Retinal pigment epithelial cell (primary cell): ENCODE results near the gene ARAP1.
A peak's percentile ranks its signal among the peaks of the same experiment; 100 is the strongest.

Source experiments
- DNase-seq: peaks from one replicate; pipeline ENCODE4 v3.0.0-alpha.2; 2010; ENCODE audit warnings: low read depth
- H3K4me3 ChIP-seq: 2 replicates; pipeline ENCODE4 v1.5.1; 2011; ENCODE audit warnings: mild to moderate bottlenecking, low read length, control low read depth, moderate library complexity
- TF ChIP-seq, protein P1 (sequence below): conservative IDR thresholded peaks from 2 replicates; pipeline ENCODE4 v1.5.1; 2011; ENCODE audit warnings: low read depth, low read length, control low read depth, inconsistent platforms

Gene ARAP1

DNA sequence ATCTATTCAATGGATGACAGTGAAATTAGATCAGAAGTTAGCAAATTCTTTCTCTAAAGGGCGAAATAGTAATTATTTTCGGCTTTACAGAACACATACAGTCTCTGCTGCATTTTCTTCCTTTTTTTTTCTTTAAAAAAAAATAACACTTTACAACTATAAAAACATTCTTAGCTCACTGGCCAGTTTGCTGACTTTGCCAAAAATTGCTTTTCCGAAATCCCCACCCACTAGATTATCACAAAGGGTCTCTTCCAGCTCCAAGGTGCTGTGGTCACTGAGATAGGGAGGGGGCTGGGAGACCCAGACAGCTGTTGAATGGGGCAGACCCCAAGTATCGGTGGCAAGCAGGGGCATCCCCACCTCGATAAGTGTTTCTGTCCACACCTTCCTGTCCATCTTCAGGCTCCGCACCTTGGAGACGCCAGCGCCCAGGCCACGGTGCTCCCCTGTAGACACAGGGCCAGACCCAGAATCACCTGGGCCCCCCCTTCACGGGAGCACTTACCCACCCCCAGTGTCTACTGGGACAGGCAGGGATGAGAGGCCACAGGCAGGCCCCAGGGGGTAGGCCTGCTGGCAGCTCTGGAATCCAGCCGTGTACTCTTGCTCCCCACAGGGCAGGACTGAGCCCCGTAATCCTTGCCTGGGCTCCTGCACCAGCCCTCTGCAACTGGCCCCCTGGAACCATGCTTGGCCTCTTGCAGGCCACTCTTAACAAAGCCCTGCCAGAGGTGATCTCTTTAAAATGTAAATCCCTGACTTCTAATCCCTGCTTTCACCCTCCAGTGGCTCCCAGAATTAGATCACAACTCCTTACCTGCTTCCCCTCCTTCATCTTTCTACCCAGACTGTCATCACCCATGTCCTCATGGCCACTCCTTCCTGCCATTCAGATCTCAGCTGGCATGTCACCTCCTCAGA is 46.5 kb downstream of the ARAP1 start:
- no peak for DNase-seq
- TF ChIP-seq, protein P1, sequence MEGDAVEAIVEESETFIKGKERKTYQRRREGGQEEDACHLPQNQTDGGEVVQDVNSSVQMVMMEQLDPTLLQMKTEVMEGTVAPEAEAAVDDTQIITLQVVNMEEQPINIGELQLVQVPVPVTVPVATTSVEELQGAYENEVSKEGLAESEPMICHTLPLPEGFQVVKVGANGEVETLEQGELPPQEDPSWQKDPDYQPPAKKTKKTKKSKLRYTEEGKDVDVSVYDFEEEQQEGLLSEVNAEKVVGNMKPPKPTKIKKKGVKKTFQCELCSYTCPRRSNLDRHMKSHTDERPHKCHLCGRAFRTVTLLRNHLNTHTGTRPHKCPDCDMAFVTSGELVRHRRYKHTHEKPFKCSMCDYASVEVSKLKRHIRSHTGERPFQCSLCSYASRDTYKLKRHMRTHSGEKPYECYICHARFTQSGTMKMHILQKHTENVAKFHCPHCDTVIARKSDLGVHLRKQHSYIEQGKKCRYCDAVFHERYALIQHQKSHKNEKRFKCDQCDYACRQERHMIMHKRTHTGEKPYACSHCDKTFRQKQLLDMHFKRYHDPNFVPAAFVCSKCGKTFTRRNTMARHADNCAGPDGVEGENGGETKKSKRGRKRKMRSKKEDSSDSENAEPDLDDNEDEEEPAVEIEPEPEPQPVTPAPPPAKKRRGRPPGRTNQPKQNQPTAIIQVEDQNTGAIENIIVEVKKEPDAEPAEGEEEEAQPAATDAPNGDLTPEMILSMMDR, result no peak
- H3K4me3 ChIP-seq, result no peak overlapping the region

DNA sequence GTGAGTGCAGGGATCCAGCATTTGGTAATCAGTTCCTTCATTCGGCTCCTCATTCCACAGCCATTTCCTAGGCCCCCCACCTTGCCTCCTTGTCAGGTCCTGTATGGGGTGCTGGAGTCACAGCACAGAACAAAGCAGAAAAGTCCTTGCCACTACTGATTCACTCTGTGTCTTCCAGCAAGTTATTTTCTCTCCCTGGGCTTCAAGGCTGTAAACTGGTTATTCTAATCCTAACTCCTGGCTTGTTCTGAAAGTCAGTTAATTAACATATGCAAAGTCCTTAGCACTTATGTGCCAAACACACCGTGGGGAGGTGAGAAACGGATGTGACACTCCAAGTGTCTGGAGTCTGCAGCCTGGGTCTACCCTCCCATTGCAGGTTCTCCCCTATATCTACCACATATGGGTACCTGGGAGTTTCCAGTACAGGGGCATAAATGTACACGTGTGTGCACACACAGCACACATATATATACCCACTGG is 47.4 kb downstream of the ARAP1 start:
- DNase-seq, result no peak
- TF ChIP-seq, protein P1, result no peak
- H3K4me3 ChIP-seq, result no peak overlapping the region

DNA sequence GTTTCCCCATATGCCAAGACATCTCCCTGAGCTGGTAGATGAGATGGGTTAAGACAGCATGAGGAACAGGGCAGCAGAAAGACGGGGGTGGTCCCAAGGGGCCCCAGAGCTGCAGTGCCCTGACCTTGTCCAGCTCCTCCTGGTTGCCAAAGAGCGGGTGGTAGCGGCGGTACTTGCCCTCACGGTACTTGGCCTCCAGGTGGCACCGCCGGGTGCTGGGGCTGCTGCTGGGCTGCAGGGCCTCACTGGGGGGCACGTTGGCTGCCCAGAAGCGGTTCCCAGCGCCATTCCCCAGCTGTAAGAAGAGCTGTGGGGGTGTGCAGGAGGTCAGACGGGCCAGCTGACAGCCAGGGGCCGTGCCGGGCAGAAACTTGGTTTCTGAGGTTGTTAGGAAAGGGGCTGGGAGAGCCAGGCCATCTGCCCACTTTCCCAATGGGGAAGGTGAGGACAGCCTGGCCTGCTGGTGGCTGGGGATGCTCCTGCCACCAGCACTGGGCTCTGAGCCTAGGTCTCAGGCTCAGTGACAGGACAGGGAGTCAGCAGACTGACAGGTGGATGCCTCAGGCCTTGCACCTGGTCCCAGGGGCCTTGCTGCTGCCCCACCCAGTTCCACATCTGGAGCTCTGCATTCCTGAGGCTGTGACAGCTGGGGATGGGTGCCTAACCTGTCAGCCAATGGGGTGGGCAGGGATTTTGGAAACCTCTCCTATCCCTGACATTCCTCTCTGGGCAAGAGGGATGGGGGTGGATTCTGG is 48.0 kb downstream of the ARAP1 start:
- TF ChIP-seq, protein P1, result peak; percentile 11
- H3K4me3 ChIP-seq, result no peak overlapping the region
- DNase-seq, result no peak

DNA sequence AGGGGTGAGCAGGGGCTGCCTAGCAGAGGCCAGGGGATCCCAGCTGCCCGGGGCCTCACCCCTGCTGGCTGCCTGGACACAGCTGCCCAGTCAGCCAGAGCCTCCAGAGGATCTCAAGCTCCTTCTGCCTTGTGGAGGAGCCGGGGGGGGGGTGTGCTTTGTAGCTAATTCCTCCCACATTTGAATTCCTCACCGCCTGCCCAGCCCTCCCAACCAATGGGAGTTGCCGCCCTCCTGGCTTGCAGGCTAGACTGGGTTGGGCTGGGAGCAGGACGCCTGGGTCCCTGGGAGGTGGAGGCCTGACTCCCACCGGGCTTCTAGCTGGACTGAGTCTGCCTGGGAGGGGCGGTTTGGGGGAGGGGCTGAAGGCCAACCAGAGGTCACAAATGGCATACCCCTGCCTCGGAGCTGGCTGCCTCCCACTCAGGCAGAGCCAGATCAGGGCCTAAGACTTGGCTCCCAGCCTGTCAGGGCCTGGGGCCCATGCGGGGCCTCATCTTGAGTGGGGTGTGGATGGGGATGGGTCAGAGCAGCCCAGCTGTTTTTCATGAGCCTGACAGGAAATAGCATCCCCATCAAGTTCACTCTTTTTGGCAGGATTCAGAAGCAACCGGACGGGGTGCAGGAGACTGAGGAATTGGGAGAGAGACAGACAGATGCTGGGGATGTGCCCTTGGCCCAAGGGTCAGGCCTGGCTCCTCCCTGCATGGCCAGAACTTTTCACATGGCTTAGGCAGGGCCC is 48.8 kb downstream of the ARAP1 start:
- H3K4me3 ChIP-seq, result no peak overlapping the region
- TF ChIP-seq, protein P1, result no peak
- DNase-seq, result no peak

DNA sequence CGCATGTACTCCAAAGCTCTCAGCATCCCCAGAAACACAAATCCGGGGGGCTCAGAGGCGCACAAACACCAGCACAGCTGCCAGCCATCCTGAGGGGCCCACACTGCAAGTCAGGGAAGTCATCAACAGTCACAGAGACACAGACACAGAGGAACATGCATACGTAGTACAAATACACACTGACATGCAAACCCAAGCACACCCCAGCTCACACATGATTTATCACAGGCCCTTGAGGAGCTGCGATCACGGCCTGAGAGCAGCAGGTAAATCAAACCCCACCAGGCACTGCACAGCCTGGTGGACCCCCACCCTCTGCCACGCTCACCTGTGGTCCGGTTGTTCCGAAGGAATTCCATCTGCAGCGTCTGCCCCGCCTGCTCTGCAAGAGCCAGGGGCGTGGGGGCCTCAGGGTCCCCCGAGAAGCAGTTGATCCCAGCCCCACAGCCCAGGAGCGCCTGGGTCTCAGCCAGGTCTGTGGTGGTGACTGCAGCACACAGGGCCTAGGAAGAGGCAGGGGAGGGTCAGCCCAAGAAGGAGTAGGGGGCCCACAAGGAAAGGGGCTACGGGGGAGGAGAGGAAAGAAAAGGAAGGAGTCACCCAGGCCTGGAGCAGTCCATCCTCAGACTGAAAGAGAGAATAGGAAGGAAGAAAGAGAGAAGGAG is 49.5 kb downstream of the ARAP1 start:
- no peak overlapping the region for H3K4me3 ChIP-seq
- TF ChIP-seq, protein P1, result no peak
- DNase-seq, result no peak

DNA sequence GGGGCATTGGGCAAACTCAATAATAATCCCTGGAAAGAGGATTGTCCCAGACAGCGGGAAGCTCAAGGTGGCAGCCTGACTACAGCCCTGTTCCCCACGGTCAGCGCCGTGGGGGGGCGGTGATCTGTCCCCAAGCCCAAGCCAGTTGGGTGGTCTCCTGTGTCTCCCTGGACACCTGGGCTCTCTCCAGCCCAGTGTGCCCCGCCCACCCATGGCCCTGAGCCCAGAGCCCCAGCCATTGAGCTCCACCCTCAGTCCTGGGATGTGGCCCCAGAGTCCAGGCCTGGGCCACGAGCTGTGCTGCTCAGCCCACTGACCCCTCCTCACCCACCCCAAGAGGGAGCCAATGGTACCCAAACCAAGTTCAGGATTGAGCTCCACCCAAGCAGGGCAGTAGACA is 50.1 kb downstream of the ARAP1 start:
- TF ChIP-seq, protein P1, result no peak
- H3K4me3 ChIP-seq, result no peak overlapping the region
- DNase-seq, result no peak
